Glomerular visceral epithelial cell (primary cell): ENCODE data around the gene GRID2.

Experiments used
- DNase-seq: peaks from one replicate; pipeline ENCODE4 v3.0.0-alpha.2; 2016; ENCODE audit errors: extremely low spot score

GRID2 gene

DNA sequence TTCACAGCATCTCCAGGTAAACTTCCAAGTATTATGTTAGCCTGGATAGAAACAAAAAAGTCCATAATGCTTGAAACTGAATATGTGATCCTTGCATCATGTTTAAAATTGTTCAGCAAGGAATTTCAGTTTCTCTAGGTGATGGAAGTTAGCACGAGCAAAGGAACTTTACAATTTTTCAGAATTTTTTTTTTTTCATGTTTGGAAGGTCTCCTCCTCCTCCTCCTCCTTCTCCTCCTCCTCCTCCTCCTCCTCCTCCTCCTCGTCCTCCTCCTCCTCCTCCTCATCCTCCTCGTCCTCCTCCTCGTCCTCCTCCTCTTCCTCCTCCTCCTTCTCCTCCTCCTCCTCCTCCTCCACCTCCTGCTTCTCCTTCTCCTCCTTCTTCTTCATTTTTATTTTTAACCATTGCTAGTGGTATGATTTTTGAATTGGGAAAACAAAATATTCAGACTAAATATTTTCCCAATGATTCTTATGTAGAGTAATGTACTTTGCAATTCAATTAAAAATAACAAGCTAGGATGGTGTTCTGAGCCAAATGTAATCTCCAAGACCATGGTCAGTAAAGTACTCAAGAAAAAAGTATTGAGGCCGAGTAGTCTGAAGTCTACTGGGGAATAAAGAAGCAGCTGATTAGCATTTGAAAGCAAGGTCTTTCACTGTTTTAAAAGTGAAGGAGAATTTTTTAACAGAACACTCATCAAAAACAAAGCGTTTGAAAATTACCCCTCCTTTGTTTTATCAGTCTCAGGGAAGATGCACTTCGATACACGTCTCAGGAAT is 1103.9 kb downstream of the GRID2 start:
- no peak for DNase-seq

DNA sequence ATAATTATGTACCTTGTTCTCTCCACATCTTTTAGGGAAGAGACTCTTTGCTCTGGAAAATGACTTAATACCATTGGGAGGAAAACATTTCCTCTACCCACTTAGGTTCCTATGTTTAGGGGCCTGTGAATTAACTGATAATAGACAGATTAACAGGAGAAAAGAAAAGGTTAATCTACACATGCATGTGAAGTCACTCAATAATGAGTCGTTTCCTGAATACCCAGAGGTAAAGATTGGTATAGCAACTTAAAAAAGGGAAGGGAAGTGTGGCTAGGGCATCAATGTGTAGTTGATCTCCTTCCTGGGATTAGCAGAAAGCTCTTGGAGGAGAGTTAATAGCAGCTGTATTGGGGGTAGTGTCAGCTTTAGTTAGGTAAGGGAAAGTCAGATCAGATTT is 1105.3 kb downstream of the GRID2 start:
- no peak for DNase-seq

GRCh38 chr4:93414041-93414550 is 1110.3 kb downstream of the GRID2 start:
- DNase-seq, result no peak

- no peak for DNase-seq
Observed at GRCh38 chr4:93416344-93417128, 1112.8 kb downstream of the GRID2 start.

DNA sequence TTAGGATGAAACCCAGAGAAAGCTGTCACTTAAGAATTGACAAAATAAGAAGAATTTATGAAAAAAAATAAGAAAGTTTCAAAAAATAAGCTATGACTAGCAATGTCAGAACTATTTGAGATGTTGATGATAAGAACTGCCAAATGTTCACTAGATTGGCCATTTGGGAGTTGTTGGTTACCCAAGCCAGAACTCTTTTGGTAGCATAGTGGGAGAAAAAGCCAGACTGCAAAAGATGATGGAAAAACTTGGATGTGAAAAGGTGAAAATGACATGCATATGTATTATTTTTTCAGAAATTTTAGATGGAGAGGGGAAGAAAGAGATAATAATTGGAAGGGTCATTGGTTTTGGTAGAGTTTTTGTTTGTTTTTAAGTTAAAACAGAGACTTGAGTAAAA is 1127.6 kb downstream of the GRID2 start:
- no peak for DNase-seq

- DNase-seq, result no peak
Observed at GRCh38 chr4:93433840-93434239, 1130.1 kb downstream of the GRID2 start.

DNA sequence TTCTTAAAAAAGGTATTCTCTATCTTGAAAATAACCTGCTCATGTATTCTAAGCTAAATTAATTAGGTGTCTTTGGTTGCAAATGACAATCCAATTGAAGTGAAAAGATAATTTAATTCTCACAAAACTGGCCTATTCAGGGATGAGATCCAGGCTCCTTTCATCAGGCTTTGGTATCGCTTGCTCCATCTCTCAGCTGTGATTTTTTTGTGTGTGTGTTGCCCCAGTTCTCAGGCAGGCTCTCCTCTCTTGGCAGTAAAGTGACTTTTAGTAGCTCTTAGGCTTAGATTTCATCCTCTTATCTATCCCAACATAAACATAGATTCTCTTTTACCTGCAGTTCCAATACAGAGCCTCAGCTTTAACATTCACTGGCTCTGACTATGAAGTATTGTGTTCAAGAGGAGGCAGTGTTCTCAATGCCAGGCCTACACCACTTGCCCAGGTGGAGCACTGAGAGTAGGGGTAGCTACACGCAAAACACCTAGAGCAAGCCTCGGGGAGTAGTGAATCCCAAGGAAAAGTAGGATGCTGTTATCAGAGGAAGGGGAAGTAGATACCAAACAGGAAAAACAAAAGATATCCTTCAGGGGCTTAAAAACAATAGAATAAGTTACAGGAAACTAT is 1132.3 kb downstream of the GRID2 start:
- DNase-seq, result no peak

DNA sequence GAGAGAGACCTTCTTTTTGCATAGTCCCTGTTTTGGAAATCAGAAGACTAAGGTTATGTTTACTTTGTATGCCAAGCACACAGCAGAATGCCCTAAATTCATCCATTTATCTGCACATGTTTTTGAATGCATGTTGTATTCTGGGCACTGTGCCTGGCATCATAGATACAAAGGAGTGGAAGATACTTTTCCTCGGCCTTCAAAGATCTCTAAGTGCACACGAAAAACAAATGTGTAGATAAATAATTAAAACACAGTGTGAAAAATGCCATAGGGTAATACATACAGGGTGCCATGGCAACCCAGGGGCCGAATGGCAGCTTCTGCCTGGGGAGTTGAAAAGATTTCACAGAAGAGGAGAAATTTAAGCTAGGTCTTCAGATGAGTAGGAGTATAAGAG is 1134.2 kb downstream of the GRID2 start:
- no peak for DNase-seq

- no peak for DNase-seq
Observed at GRCh38 chr4:93444860-93445259, 1141.1 kb downstream of the GRID2 start.

GRCh38 chr4:93446038-93446437 is 1142.3 kb downstream of the GRID2 start:
- no peak for DNase-seq

- no peak for DNase-seq
Observed at GRCh38 chr4:93448691-93449293, 1145.0 kb downstream of the GRID2 start.

DNA sequence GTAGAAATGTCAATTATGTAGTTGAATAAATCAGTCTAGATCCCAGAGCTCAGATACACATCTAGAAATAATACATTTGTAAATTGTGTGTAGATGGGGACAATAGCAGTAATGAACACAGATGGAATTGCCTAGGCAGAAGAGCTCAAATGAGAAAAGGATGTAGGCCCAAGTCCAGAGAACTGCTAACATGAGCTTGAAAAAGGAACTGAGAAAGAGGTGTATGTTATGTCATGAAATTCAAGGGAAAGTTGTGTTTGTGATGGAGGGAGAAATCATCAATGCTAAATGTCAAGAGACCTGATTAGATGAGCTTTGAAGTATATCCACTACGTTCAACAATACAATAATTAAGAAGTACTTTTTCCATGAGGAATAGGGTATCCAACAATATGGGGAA is 1148.2 kb downstream of the GRID2 start:
- no peak for DNase-seq

GRCh38 chr4:93461541-93461940 is 1157.8 kb downstream of the GRID2 start:
- no peak for DNase-seq

- DNase-seq, result no peak
Observed at GRCh38 chr4:93466446-93466845, 1162.7 kb downstream of the GRID2 start.

DNA sequence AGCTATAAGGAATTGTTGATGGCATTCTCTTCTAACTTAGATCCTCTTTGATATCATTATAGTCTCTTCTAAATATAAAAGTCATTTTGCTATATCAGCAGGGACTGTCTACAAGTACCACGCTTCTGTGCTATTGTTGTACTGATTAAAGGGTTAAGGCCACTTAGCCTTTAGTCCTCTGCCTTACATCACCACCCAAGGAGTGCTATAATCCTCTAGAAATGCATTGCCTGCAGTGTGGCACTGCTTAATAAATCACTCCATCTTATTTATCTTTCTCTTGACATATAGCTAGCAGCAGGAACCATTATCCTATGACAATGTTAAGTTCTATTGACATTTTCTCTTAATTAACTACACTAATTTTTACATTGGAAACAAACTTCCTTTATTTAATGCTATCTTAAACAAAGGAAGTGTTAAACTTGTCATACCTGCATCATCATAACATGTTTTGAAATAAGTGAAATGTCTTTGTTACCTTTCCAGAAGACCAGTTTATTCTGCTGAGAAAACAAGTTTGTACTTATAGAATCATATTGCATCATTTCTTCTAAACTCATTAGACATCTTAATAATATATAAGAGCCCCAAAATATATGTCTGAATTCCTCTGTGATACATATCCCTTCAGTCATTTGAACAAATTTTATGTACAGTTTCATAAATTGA is 1163.9 kb downstream of the GRID2 start:
- no peak for DNase-seq

- DNase-seq, result no peak
Observed at GRCh38 chr4:93469560-93469959, 1165.8 kb downstream of the GRID2 start.

DNA sequence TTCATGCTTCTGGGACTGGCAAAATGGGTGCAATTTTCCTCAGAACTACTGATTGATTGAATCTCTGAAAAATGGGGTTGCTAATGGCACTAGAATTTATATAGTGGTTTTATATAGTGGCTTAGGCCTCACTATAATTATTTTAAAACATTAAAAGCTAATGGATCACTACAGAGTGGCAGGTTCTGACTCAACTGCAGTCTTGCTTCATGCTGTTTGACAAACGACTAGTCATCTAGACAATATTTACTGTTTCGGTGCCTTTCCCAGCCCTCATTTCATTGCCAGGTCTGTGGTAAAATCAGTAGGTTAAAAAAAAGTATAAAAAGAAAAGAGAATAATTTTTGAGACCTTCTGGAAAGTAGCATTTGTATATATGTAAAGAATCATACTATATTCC is 1172.0 kb downstream of the GRID2 start:
- DNase-seq, result no peak

GRCh38 chr4:93478805-93479204 is 1175.0 kb downstream of the GRID2 start:
- no peak for DNase-seq

GRCh38 chr4:93480452-93480851 is 1176.7 kb downstream of the GRID2 start:
- no peak for DNase-seq

DNA sequence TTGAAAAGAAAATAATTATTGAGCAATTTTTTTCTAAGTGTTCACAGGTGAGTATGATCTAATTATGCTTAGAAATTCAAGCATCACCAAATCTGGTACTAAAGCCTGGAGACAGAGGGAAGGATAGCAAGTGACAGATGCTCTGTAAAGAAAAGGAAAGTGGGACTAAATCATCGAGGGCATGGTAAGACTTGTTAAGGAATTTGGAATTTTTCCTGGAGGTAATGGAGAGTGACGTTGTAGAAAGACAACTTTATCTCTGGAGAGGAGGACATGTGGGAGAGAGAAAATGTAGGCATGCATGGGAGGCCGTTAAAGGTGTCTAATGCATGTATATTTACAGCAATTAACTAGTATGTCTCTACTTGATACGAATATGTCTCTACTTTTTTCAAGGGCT is 1191.6 kb downstream of the GRID2 start:
- no peak for DNase-seq

DNA sequence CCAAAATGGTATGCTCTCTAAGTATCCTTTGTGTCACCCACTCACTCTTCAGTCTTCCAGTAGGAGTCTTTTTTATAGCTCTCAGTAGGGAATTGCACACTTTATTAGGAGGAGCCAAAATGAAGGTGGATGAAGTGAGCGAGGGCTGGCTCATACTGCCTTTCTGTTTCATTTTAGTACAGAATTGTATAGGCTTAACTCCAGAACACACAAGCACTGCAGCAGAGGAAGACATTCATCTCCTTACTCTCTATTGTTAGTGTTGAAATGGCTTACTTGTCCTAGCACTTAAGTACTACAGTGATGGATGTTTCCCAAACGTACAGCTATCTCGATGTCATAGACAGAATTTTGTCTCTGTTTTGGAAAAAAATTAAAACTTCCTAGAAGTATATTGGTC is 1197.5 kb downstream of the GRID2 start:
- DNase-seq, result no peak

DNA sequence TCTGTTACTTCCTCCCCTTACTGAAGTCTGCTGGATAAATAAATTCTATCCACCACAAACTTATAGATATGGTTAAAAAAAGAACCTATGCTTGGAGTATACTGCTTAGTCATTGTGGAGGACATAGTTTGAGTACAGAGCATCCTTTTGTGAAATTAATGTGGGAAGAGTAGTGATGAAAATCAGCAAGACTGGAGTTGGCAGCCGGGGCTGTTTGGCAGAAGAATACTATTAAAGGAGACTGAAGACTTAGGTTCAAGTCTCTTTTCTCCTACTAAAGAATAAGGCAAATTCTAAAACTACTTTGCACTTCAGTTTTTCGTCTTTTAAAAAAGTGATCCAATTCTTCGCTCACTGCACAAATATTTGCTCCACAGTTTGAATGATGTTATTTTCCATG is 1198.2 kb downstream of the GRID2 start:
- no peak for DNase-seq
